Measurements from ENCODE around the gene NLRP14. TPM values are rescaled to one million over a fixed set of nuclear protein-coding genes. Genes with fewer than 3 reads are reported as not detected.

NLRP14 gene
- total RNA-seq, 2 donors from 2014 or later, result 0.27 to 1.1 TPM

DNA sequence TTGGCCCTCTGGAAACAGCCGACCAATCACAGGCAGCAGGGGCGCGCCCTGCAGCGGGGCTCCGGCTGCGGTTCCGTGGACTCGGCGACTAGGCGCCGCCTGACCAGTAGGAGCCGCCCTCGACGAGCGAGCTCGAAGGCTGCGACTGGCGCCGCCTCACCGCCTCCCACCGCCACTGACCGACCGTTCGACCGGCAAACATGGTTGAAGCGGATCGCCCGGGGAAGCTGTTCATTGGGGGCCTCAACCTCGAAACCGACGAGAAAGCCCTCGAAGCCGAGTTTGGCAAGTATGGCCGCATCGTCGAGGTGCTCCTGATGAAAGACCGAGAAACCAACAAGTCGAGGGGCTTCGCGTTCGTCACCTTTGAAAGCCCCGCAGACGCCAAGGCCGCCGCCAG, 68.6 kb downstream of the NLRP14 start, which contains the start of gene RBMXL2:
RBMXL2 (plus strand) TSS at position 78 of the 400 bp plus-strand sequence; CDS start at position 201, 123 bp downstream.
- intact Hi-C loops (cut with DNase I), result no loop called here
- Histone ChIP-seq H3K27me3 (replicated peaks; ENCODE audit: insufficient read depth) (no peaks in the 10 kb centered on the region), H3K36me3 (no peaks in the 10 kb centered on the region), H3K4me1 (replicated peaks) (no peaks in the 10 kb centered on the region), H3K4me3 (no peak within 1 kb of the TSS), H3K9me3 (no peaks in the 10 kb centered on the region), H3K27ac (no peak within 1 kb of the TSS)
- no peak for TF ChIP-seq POLR2A (IDR thresholded peaks at IDR 0.05)
- no peak for TF ChIP-seq POLR2AphosphoS5 (IDR thresholded peaks at IDR 0.05)
- TF ChIP-seq CTCF (IDR thresholded peaks at IDR 0.05), result no peak
- no peak for DNase-seq (ENCODE audit: low spot score)
- WGBS, result 85% methylated on average over 45 of the region's 45 CpGs

DNA sequence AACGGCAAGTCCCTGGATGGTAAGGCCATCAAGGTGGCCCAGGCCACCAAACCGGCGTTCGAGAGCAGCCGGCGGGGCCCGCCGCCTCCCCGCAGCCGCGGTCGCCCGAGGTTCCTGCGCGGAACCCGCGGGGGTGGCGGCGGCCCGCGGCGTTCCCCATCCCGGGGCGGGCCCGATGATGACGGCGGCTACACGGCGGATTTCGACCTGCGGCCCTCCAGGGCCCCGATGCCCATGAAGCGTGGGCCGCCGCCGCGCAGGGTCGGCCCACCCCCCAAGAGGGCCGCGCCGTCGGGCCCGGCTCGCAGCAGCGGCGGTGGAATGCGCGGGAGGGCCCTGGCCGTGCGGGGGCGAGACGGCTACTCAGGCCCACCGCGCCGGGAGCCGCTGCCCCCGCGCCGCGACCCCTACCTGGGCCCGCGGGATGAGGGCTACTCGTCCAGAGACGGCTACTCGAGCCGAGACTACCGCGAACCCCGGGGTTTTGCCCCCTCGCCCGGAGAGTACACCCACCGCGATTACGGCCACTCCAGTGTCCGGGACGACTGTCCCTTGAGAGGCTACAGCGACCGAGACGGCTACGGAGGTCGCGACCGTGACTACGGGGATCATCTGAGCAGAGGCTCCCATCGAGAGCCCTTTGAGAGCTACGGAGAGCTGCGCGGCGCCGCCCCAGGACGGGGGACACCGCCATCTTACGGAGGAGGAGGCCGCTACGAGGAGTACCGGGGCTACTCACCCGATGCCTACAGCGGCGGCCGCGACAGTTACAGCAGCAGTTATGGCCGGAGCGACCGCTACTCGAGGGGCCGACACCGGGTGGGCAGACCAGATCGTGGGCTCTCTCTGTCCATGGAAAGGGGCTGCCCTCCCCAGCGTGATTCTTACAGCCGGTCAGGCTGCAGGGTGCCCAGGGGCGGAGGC, 69.3 kb downstream of the NLRP14 start:
- Histone ChIP-seq H3K9me3 (no peaks in the 10 kb centered on the region), H3K27me3 (replicated peaks; ENCODE audit: insufficient read depth) (no peaks in the 10 kb centered on the region), H3K27ac (no peak overlapping the region), H3K4me3 (no peak overlapping the region), H3K36me3 (no peaks in the 10 kb centered on the region), H3K4me1 (replicated peaks) (no peaks in the 10 kb centered on the region)
- intact Hi-C loops (cut with DNase I), result loop anchor here (10.0 kb wide), 1 partner anchor 595 kb away; no protein-coding TSS in a partner anchor
- WGBS, result 84% methylated on average over 93 of the region's 111 CpGs
- TF ChIP-seq CTCF (IDR thresholded peaks at IDR 0.05) (no peak), POLR2A (IDR thresholded peaks at IDR 0.05) (no peak), POLR2AphosphoS5 (IDR thresholded peaks at IDR 0.05) (no peak)
- no peak for DNase-seq (ENCODE audit: low spot score)

- Histone ChIP-seq H3K4me1 (replicated peaks) (no peaks in the 10 kb centered on the region), H3K27me3 (replicated peaks; ENCODE audit: insufficient read depth) (no peaks in the 10 kb centered on the region), H3K4me3 (no peak overlapping the region), H3K36me3 (no peaks in the 10 kb centered on the region), H3K9me3 (no peaks in the 10 kb centered on the region), H3K27ac (no peak overlapping the region)
- intact Hi-C loops (cut with DNase I), result loop anchor here (5.0 to 10.0 kb wide), 2 partner anchors 344 to 586 kb away; no protein-coding TSS in a partner anchor
- peak in 3 of 4 experiments; percentile 35 to 65 (median 58) for TF ChIP-seq CTCF (IDR thresholded peaks at IDR 0.05)
- TF ChIP-seq POLR2AphosphoS5 (IDR thresholded peaks at IDR 0.05), result no peak
- no peak for TF ChIP-seq POLR2A (IDR thresholded peaks at IDR 0.05)
- no peak for DNase-seq (ENCODE audit: low spot score)
- 0% methylated on average over 2 of the region's 2 CpGs for WGBS
These were observed 78.1 kb downstream of the NLRP14 start for GRCh38 chr11:7098235-7098832.

GRCh38 chr11:7115780-7116179, 95.5 kb downstream of the NLRP14 start:
- WGBS, result 28% methylated on average over 1 of the region's 1 CpG
- intact Hi-C loops (cut with DNase I), result no loop called here
- TF ChIP-seq POLR2A (IDR thresholded peaks at IDR 0.05) (no peak), POLR2AphosphoS5 (IDR thresholded peaks at IDR 0.05) (no peak)
- no peak overlapping the region for H3K27ac ChIP-seq
- H3K36me3 ChIP-seq, result no peaks in the 10 kb centered on the region
- H3K4me1 ChIP-seq (replicated peaks), result no peaks in the 10 kb centered on the region
- DNase-seq (ENCODE audit: low spot score), result no peak
- H3K27me3 ChIP-seq (replicated peaks; ENCODE audit: insufficient read depth), result no peaks in the 10 kb centered on the region
- no peak overlapping the region for H3K4me3 ChIP-seq
- H3K9me3 ChIP-seq, result no peaks in the 10 kb centered on the region

- WGBS, result 98% methylated on average over 3 of the region's 3 CpGs
- TF ChIP-seq CTCF (IDR thresholded peaks at IDR 0.05) (no peak), POLR2AphosphoS5 (IDR thresholded peaks at IDR 0.05) (no peak), POLR2A (IDR thresholded peaks at IDR 0.05) (no peak)
- Histone ChIP-seq H3K27ac (no peak overlapping the region), H3K27me3 (replicated peaks; ENCODE audit: insufficient read depth) (no peaks in the 10 kb centered on the region), H3K4me1 (replicated peaks) (no peaks in the 10 kb centered on the region), H3K4me3 (no peak overlapping the region), H3K9me3 (no peaks in the 10 kb centered on the region), H3K36me3 (no peaks in the 10 kb centered on the region)
- intact Hi-C loops (cut with DNase I), result no loop called here
- no peak for DNase-seq (ENCODE audit: low spot score)
These were observed 96.1 kb downstream of the NLRP14 start for GRCh38 chr11:7116370-7116769.

Data from prostate gland (tissue), 2 donors.